Gastroesophageal sphincter (tissue), 4 donors: ENCODE measurements around the gene GSTA4. TPM values are rescaled to one million over a fixed set of nuclear protein-coding genes. Genes with fewer than 3 reads are reported as not detected.
A peak's percentile ranks its signal among the peaks of the same experiment; 100 is the strongest.

Source experiments
- ATAC-seq: fragments of 150-250 bp; one replicate; pipeline ENCODE4 v1.9.1; 2016; ENCODE audit warnings: mild to moderate bottlenecking, moderate library complexity
- H3K27ac ChIP-seq, 4 donors: fragments of 200-600 bp; sonication (generic) in 3 of 4; 1 replicate in 3 of 4; 2 replicates in 1 of 4; pipeline ENCODE4 v1.5.1; 2016 to 2019
- H3K27me3 ChIP-seq: fragments of 200-600 bp; sonication (generic); one replicate; pipeline ENCODE4 v1.5.1; 2019
- H3K36me3 ChIP-seq, 2 donors: fragments of 200-600 bp; sonication (generic); one replicate each; pipeline ENCODE4 v1.5.1; 2019; ENCODE audit warnings: control low read depth in 1 of 2
- H3K4me1 ChIP-seq, 3 donors: fragments of 200-600 bp; sonication (generic); 1 replicate in 2 of 3; 2 replicates in 1 of 3; pipeline ENCODE4 v1.5.1; 2016 to 2019; ENCODE audit warnings: control low read depth in 2 of 3
- H3K4me3 ChIP-seq, 2 donors: fragments of 200-600 bp; sonication (generic); one replicate each; pipeline ENCODE4 v1.5.1; 2019; ENCODE audit warnings: mild to moderate bottlenecking in 1 of 2, moderate library complexity in 1 of 2
- H3K9me3 ChIP-seq, 3 donors: fragments of 200-600 bp; sonication (generic); one replicate each; pipeline ENCODE4 v1.5.1; 2017 to 2019; ENCODE audit warnings: control low read depth in 2 of 3
- EP300 ChIP-seq: sonication (generic); formaldehyde crosslinking; IDR thresholded peaks from one replicate; pipeline ENCODE4 v1.6.1; 2017; ENCODE audit warnings: antibody characterized with exemption, mild to moderate bottlenecking
- POLR2A ChIP-seq, 2 donors: fragments of 450-650 bp; IDR thresholded peaks; one replicate each; pipeline ENCODE4 v1.6.1; 2017; ENCODE audit warnings: antibody characterized with exemption in 2 of 2, mild to moderate bottlenecking in 2 of 2, moderate library complexity in 1 of 2
- POLR2AphosphoS5 ChIP-seq: sonication (generic); formaldehyde crosslinking; IDR thresholded peaks from one replicate; pipeline ENCODE4 v1.6.1; 2017; ENCODE audit warnings: antibody characterized with exemption
- WGBS, 2 donors: methylation state at CpG; one replicate each; pipeline ENCODE4 v1.1.5; 2018; ENCODE audit warnings: low coverage in 1 of 2; 5-methylcytosine and 5-hydroxymethylcytosine counted together
- total RNA-seq, 4 donors: library from RNA; depleted of rRNA; stranded (reverse); fragments of >200 nt; gene quantifications; one replicate each; pipeline ENCODE4 v1.1.0, GENCODE V29; 2016
- TF ChIP-seq, protein P1 (sequence below), 4 experiments: fragments of 200-600 bp in 2 of 4; fragments of 450-650 bp in 2 of 4; sonication (generic) in 1 of 4; IDR thresholded peaks; one replicate each; pipeline ENCODE4 v1.5.1; 2017 to 2019; ENCODE audit warnings: antibody characterized with exemption in 4 of 4, mild to moderate bottlenecking in 2 of 4, moderate library complexity in 2 of 4

GSTA4 gene
- total RNA-seq, 4 donors from 2014 or later, result 19.3 to 40.4 (median 26.9) TPM

DNA sequence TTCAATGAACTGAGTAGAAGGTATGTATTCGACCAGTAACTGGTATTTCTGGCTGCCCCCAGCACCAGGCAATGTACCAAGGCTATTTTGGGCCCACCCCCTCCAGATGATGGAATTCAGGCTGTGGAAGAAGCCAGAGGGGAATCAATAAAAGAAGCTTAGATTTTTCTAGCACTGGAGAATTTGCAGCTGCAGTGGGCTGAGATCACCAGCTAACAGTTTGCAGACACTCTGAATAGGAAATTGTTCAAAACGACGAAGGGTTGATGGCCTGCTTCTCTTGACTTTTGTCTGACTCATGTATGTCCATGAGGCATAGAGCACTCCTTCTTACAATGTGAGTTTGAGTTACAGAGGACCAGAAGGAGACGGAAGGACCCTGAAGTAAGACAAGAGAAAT, 37.8 kb upstream of the GSTA4 start:
- TF ChIP-seq EP300 (no peak), POLR2AphosphoS5 (no peak), POLR2A (IDR thresholded peaks at IDR 0.05) (no peak)
- TF ChIP-seq, protein P1, sequence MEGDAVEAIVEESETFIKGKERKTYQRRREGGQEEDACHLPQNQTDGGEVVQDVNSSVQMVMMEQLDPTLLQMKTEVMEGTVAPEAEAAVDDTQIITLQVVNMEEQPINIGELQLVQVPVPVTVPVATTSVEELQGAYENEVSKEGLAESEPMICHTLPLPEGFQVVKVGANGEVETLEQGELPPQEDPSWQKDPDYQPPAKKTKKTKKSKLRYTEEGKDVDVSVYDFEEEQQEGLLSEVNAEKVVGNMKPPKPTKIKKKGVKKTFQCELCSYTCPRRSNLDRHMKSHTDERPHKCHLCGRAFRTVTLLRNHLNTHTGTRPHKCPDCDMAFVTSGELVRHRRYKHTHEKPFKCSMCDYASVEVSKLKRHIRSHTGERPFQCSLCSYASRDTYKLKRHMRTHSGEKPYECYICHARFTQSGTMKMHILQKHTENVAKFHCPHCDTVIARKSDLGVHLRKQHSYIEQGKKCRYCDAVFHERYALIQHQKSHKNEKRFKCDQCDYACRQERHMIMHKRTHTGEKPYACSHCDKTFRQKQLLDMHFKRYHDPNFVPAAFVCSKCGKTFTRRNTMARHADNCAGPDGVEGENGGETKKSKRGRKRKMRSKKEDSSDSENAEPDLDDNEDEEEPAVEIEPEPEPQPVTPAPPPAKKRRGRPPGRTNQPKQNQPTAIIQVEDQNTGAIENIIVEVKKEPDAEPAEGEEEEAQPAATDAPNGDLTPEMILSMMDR (IDR thresholded peaks at IDR 0.05), result no peak
- H3K36me3 ChIP-seq, result peaks cover 0 to 72% of the 10 kb centered on the region in 2 donors
- no peaks in the 10 kb centered on the region for H3K9me3 ChIP-seq
- H3K4me3 ChIP-seq, result no peak overlapping the region
- no peaks in the 10 kb centered on the region for H3K27me3 ChIP-seq
- peaks cover 9 to 34% (median 12%) of the 10 kb centered on the region in 3 donors for H3K4me1 ChIP-seq
- no peak for ATAC-seq
- WGBS, 2 donors, result 8 to 52% methylated on average over 1 to 4 of the region's 4 CpGs
- peak overlapping the region; percentile 43 to 77 (median 59) for H3K27ac ChIP-seq

DNA sequence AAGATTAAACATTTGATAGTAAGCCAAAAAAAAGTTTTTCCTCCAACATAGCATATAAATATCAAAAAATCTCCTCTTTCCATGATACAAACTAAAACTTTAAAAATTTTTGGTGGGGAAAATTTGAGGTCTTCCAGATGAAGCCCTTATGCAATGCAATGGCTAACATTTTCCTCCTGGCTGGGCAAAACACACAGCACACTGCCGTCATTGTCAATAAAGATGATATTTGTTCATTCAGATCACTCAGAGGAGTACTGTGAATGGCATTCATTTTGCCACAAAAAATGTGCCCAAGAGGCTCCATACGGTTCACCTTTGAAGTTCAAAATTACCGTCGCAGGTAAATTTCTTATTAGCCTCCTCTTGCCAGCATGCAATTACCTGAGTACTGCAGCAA, 36.2 kb upstream of the GSTA4 start:
- no peaks in the 10 kb centered on the region for H3K9me3 ChIP-seq
- H3K36me3 ChIP-seq, result peaks cover 0 to 74% of the 10 kb centered on the region in 2 donors
- ATAC-seq, result no peak
- H3K4me3 ChIP-seq, result no peak overlapping the region
- WGBS, 2 donors, result 88 to 92% methylated on average over 4 of the region's 4 CpGs
- H3K27ac ChIP-seq, result peak overlapping the region in 1 of 4 donors; percentile 9
- peaks cover 9 to 34% (median 12%) of the 10 kb centered on the region in 3 donors for H3K4me1 ChIP-seq
- TF ChIP-seq POLR2A (IDR thresholded peaks at IDR 0.05) (no peak), EP300 (no peak), POLR2AphosphoS5 (no peak)
- TF ChIP-seq, protein P1 (IDR thresholded peaks at IDR 0.05), result no peak
- H3K27me3 ChIP-seq, result no peaks in the 10 kb centered on the region

DNA sequence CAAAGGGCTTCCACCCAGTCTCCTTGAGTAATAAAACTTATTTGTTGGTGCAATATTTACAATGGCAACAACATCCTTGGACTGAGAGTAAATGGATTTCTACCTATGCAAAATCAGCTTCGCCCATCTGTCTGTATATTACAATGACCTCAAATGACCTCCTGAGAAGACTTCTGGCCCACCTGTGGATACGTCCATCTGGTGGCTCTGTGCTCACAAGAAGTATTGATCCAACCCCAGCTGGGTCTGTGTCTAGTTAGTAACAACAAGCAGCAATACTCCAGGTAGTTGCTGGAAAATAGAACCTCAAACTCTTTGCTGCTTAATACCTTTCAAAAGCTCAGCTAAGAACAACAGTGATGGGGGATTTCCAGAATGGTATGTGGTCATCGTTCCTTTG, 34.7 kb upstream of the GSTA4 start:
- TF ChIP-seq POLR2AphosphoS5 (no peak), POLR2A (IDR thresholded peaks at IDR 0.05) (no peak), EP300 (no peak)
- TF ChIP-seq, protein P1 (IDR thresholded peaks at IDR 0.05), result no peak
- Histone ChIP-seq H3K9me3 (no peaks in the 10 kb centered on the region), H3K27ac (no peak overlapping the region), H3K27me3 (no peaks in the 10 kb centered on the region), H3K4me1 (peaks cover 9 to 25% (median 12%) of the 10 kb centered on the region in 3 donors), H3K4me3 (no peak overlapping the region), H3K36me3 (peaks cover 0 to 78% of the 10 kb centered on the region in 2 donors)
- 67 to 73% methylated on average over 1 to 3 of the region's 3 CpGs for WGBS, 2 donors
- no peak for ATAC-seq

DNA sequence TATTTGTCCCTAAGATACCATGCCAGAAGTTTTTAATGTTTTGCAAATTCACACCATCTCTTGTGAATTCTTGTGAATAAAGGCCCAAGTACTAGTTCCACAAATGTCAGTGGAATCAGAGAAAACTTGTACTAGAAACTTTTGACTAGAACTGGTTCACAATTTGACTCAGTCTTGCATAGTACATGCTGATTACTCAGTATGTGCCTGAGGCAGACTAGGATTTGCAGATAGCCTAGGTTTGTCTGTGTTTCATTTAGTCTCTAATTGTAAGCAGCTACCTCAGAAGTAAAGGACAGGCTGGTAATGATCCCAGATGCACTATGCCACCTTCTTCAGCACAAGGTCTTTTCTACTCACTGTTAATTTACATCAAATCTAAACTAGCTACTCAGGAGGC, 34.2 kb upstream of the GSTA4 start:
- ATAC-seq, result no peak
- Histone ChIP-seq H3K36me3 (peaks cover 0 to 77% of the 10 kb centered on the region in 2 donors), H3K4me1 (peaks cover 9 to 20% (median 12%) of the 10 kb centered on the region in 3 donors), H3K27ac (no peak overlapping the region), H3K4me3 (no peak overlapping the region), H3K27me3 (no peaks in the 10 kb centered on the region), H3K9me3 (no peaks in the 10 kb centered on the region)
- TF ChIP-seq, protein P1 (IDR thresholded peaks at IDR 0.05), result no peak
- TF ChIP-seq POLR2A (IDR thresholded peaks at IDR 0.05), result no peak
- TF ChIP-seq POLR2AphosphoS5, result no peak
- TF ChIP-seq EP300, result no peak

DNA sequence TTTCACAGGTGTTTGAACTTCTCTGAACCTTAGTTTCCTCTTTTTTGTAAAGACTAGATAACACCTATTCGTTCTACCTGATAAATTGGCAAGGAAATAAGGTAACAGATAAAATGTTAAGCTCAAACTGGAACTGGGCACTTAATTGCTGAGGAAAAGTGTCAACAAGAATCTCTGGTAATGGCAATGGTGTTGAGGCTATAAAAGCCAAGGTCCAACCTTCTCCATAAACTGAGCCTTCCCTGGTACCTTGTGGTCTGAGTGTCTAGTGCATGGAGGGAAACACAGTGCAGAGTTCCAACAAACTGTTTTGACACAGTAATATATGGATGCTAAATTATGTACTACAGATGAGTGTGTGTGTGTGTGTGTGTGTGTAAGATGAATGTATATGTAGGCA, 33.4 kb upstream of the GSTA4 start:
- TF ChIP-seq, protein P1 (IDR thresholded peaks at IDR 0.05), result no peak
- TF ChIP-seq EP300 (no peak), POLR2A (IDR thresholded peaks at IDR 0.05) (no peak), POLR2AphosphoS5 (no peak)
- ATAC-seq, result no peak
- Histone ChIP-seq H3K36me3 (peaks cover 0 to 85% of the 10 kb centered on the region in 2 donors), H3K4me3 (no peak overlapping the region), H3K4me1 (peaks cover 4 to 12% (median 8%) of the 10 kb centered on the region in 3 donors), H3K27ac (no peak overlapping the region), H3K27me3 (no peaks in the 10 kb centered on the region), H3K9me3 (no peaks in the 10 kb centered on the region)
- WGBS, 2 donors, result 100% methylated on average over 1 of the region's 1 CpG
